ENCODE measurements around the gene ACOT11.

ACOT11 gene

DNA sequence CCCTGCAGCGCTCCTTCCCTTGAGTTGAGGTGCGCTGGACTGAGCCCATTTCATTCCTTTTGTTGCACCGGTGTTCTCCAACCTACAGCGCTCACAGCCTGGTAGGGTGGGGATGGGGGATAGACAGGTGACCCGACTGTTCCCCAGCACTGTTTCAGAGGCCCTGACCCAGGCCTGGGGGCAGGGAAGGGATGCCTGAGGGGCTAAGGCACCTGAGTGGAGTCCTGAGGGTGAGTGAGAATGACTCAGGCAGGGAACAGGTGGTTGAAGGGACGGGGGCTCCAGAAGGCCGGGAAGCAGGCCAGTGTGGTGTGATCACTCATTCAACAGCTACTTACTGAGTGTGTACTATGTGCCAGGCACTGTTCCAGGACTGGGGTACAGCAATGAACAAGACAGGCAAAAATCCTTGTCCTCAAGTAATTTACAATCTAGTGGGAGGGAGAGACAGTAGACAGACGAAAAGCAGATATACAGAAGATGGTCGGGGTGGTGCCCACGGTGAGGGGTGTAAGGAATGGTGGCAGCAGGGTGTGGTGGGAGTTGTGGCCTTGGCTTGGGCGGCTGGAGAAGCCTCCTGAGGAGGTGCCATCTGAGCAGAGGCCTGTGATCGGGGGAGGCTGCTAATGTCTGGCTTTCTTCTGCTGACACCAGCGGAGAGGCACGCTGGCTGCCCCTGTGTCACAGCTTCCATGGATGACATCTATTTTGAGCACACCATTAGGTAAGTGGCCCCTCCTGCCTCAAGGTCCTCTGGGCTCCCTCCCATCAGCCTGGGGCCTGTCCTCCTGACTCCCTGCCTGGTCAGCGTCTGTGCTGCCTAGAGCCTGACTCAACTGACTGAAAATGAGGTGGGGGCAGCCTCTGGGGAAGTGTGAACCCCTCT is 37.4 kb downstream of the ACOT11 start:
- DNase-seq (ENCODE audit: low spot score): no peak

DNA sequence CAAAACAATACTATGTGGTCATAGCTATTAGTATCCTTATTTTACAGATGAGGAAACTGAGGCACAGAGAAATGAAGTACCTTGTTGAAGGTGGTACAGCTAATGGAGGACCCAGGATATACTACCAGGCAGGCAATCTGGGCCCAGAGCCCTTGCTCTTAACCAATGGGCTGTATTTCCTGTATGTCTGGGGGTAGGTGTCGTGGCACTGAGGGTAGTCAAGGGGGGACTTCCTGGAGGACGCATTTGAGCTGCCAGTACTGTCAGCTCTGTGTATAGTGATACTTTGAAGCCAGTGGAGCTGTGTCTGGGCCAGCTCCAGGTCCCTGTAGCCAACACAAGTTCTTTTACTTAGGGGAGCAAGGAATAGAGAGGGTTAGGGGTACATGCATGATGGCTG is 40.3 kb downstream of the ACOT11 start:
- DNase-seq (ENCODE audit: low spot score): no peak

DNA sequence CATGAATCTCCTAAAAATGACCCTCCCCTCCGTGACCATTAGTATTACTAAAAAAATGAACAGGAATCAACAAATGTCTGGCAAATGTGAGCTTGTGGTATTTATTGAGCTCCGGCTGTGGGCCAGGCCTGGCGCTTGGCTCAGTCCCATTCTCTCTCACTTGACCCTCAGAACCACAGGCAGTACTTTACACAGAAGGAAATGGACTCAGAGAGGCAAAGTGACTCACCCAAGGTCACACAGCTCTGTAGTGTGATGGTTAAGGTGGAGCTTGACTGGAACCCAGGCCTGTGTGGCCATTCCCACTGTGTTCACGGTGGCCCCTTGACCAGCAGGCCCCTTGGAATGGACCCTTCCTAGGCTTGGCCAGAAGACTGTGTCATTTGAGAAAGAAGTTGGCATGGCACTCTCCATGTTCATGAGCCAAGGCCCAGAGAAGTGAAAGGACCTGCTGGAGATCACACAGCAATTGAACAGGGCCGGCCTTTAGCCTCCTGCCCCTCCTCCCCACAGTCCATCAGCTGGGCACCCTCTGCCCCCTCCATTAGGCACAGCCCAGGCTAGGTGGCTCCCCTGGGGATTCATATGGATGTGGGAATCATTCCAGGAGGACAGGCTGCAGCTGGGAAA is 43.2 kb downstream of the ACOT11 start:
- DNase-seq (ENCODE audit: low spot score): no peak

DNA sequence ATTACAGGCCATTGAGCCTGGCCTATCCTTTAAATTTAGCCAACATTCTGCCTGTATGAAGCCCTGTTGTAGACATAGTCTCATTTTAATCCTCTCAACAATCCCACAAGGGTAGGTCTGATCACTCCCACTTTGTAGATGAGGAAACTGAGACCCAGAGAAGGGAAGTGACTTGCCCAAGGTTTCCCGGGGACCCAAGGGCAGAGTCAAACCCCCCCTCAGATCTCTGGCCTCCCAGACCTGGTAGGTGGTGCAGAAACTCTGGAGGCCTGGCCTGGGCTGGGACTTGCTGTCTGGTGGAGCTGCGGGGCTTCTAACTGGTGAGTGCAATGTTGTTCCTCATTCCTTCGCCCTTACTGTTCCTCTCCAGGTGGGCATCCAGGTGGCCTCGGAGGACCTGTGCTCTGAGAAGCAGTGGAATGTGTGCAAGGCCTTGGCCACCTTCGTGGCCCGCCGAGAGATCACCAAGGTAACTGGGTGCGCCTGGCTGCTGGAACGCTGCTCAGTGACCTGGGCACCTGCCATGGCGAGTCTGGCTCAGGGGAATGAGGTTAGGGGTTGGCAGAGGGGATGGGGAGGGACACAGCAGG is 45.6 kb downstream of the ACOT11 start:
- DNase-seq (ENCODE audit: low spot score): no peak

DNA sequence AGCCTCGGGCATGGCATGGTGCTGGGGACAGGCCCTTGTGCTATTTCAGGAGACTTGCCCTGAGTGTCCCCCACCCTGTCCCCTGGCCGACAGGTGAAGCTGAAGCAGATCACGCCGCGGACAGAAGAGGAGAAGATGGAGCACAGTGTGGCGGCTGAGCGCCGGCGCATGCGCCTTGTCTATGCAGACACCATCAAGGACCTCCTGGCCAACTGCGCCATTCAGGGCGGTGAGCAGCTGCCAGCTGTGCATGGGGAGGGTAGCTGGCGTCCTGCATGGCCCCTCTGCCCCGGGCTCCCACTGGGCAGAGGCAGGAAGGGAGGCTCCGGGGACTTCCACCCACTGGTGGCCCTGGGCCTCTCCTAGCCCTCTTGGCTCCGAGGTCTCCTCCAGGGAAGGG is 46.4 kb downstream of the ACOT11 start:
- no peak for DNase-seq (ENCODE audit: low spot score)

DNA sequence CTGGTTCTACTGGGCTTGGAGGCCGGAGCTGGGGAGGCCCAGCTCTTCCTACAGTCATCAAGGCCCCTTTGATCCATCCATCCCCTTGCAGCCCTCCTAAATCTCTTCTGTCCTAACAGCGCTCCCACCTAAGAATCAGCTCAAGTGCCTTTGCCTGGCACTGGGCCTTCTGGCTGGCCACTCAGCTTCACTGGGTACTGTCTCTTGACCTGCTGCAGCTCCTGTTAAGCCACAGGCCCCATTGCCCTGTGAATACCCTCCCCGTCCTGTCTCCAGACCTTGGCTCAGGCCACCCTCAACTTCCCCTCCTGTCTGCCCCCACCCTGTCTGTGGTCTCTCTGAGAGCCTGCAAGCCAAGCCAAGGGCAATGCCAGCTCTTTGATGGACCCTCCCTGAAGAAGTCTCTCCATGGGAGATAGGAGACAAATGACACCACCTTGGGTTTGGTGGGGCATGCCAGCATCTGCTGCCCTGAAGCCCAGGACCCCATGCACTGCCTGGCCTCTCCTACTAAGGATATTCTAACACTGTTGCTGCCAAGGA is 48.0 kb downstream of the ACOT11 start:
- no peak for DNase-seq (ENCODE audit: low spot score)

DNA sequence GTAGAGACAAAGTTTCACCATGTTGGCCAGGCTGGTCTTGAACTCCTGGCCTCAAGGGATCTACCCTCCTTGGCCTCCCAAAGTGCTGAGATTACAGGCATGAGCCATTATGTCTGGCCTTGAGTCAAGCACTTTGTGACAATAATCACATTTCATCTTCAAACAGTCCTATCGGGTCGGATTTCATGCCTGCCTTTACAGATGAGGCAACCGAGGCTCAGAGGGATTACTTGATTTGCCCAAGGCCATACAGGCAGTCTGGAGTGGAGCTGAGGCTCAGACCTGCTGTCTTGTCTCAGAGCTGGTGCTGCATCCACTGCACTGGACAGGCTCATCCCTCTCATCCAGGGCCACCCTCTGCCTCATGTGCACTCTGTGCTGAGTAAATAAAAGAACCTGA is 48.7 kb downstream of the ACOT11 start:
- DNase-seq (ENCODE audit: low spot score): no peak

DNA sequence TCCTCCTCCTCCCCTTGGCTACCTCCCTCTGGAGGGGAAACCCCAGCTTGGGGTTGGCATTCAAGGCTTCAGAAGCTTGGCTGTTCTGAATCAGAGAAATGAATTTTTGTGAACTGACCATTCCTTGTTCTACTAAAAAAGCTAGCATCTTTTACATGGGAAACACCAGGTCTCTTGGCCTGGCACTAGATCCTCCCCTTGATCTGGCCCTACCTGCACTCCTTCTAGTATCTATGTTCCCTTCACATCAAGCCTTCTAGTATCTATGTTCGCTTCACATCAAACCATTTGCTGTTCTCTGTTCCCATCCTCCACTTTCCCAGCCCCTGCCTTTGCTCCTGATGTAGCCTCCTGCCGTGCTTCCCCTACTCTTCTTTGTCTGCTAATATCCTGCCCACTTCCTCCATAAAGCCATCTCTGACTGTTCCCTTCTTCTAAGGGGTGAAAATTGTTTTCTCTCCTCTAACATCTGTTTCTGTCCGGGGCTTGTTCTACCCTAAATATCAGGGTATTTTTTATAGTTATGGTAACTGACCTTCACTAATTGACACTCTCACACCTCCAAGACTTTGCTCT is 49.5 kb downstream of the ACOT11 start:
- DNase-seq (ENCODE audit: low spot score): no peak

DNA sequence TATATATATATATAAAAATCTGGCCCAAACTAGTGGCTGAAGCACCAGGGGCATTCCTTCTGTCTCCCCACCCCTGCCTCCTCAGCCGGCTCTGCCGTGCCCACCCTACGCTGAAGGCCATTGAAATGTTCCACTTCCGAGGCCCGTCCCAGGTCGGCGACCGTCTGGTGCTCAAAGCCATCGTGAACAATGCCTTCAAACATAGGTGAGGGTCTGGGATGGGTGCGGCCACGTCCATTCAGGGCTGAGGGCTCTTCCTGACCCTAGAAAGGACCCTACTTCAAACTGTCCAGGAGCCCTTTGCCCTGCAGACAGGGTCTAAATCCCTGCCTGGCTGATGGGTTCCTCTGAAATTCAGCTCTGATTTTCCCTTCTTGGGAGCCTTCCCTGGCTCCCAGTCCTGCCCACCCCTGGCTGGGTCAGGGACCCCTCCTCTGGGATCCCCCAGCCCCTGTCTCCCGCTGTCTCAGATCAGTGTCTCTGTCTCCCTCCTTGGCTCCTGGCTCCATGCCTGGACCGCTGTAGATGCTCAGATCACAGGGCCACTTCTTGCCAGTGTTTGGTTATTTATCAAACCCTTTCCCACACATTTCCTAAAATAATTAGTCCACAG is 51.3 kb downstream of the ACOT11 start:
- DNase-seq (ENCODE audit: low spot score): no peak

DNA sequence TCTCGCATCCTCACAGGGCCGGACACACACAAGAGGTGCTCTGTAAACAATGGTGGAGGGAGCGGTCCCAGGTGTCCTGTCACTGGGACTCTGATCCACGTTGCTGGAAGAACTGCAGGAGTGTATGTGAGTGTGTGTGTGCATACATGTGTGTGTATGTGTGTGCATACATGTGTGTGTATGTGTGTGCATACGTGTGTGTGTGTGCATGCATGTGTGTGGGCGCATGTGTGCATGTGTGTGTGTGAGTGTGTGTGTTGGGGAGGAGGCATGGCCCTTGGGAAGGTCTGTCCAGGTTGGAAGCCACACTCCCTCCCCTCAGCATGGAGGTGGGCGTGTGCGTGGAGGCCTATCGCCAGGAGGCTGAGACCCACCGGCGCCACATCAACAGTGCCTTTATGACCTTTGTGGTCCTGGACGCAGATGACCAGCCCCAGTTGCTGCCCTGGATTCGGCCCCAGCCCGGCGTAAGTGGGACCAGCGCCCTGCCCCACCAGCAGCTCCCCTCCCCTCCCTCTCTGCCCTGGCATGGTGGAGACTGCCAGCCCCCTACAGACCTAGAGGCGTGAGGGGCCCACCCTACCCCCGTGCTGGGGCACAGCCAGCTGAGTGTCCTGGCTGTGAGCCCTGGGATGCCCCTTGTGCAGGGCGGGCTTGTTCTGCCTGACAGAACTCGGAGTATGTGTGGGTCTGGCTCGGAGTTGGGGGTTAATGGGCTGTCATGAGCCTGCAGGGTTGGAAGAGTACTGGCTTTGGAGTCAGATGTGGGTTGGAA is 53.1 kb downstream of the ACOT11 start:
- no peak for DNase-seq (ENCODE audit: low spot score)

DNA sequence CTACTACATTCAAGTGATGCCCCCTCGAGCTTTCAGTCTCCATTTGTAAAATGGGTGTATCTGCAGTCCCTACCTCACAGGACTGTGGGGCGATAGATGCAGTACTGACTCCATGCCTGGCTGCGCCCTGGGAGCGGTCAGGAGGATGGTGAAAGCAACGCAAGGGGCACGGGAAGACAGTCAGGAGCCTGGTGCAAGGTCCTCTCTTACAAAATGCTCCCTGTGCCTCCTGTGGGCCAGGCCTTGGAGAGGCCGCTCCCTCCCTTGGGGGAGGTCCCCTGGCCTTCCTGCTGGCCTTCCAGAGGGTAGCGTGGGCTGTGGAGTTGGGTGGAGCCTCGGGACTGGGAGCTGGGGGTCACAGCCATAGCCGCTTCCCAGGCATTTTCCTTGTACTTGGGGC is 53.7 kb downstream of the ACOT11 start:
- no peak for DNase-seq (ENCODE audit: low spot score)

DNA sequence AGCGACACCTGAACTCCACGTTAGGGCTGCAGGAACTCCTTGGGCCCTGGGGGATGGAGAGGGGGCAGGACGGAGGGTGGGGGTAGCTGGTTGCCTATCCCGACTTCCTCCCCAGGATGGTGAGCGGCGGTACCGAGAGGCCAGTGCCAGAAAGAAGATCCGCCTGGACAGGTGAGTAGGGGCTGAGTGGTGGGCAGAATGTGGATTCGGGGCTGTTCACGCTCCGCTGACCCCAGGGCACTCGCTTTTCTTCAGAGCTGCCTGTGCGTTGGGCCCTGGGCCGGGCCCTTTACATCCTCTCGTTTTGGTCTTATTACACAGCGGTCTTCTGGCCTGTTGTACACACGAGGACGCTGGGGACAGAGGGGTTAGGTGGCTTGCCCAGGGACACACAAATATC is 54.5 kb downstream of the ACOT11 start:
- DNase-seq (ENCODE audit: low spot score): no peak

DNA sequence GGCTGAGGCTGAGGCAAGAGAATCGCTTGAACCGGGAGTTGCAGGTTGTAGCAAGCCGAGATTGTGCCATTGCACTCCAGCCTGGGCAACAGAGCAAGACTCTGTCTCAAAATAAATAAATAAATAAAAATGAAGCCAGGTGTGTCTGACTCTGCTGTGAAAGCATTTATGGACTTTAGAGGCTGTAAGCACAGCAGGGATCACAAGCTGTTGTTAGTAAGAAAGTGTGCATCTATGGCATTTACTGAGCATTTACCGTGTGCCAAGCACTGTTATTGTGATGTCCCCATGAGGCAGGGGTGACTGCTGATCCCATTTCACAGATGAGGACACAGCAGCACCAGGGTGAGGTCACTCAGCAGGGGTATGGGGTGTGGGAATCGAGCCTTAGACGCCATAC is 55.2 kb downstream of the ACOT11 start:
- DNase-seq (ENCODE audit: low spot score): no peak

DNA sequence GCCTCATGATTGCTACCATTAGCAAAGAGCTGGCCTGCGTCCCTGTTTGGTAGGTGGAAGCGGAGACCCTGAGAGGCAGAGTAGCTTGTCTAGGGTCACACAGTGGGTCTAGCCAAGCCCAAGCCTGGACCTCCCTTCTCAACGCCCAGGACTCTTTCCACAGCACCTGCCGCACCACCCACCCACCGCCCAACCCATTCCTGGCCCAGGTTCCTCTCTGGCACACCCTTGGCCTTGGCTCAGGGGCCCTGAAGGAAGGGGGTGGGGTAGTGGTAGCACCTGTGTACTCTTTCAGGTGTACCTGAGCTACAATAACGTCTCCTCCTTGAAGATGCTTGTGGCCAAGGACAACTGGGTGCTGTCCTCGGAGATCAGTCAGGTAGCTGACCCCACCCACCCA is 56.0 kb downstream of the ACOT11 start:
- no peak for DNase-seq (ENCODE audit: low spot score)

DNA sequence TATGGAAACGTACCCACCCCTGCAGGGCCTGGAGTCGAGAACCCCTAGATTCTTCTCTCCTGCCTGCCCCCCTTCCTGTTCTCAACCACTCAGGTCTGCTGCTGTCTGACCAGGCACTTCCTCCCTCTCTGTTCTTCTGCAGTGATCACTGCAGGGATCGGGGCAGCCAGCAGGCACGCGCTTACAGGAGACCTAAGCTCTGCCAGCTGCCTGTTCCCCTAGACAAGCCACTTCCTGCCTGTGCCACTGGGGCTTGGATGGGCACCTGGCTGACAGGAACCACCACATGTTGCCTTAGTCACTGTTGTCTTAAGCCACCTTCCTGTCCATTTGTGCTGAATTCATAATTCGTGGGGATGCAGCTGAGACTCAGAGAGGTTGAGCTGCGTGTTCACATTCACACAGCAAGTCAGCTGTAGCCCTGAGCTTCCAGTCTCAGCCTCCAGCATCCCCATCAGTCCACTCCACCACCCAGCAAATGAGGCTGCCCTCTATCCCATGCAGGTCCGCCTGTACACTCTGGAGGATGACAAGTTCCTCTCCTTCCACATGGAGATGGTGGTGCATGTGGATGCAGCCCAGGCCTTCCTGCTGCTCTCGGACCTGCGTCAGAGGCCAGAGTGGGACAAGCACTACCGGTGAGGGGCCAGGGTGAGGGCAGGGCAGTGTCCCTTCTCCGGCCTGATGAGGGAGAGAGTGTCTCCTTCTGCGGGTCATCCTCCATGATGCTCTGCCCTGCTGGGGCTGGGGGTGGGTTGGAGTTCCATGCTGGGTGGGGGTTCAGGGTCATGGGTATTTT is 56.7 kb downstream of the ACOT11 start:
- no peak for DNase-seq (ENCODE audit: low spot score)

DNA sequence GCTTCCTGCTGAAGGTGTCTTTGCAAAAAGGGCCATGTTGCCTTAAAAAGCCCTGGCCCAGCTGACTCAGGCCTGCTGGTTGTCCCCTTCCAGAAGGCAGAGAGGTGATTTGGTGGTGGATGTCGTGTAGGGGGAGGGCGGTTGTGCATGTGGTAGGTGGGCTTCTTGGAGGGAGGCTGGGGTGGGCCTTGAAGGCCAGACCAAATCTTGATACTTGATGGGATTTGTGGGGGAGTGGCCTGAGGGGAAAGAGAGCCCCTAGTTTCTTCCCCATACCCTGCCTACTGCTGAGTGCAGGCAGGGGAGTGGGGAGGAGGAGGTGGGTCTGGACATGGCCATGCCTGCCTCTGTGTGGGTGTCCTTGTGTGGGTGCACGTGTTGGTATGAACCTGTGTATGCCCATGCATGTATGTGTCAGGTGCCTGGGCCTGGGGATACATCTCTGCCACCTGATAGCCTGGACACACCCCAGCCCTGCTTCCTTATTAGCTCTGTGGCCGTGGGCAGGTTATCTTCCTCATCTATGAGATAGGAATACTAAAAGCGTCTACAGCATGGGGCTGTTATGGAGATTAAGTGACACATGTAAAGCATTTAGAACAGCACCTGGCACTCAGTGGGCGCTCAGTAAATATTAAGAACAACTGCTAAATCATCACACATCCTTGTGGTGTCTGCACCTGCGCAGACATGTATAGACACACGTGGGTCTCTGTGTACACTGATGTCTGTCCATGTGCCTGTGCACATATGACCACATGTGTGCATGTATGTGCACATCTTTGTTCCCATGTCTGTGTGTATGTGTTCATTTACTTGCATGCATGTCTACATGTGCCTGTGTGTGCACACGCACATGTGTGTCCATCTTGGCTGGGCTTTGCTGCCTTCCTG is 58.3 kb downstream of the ACOT11 start:
- DNase-seq (ENCODE audit: low spot score): no peak

DNA sequence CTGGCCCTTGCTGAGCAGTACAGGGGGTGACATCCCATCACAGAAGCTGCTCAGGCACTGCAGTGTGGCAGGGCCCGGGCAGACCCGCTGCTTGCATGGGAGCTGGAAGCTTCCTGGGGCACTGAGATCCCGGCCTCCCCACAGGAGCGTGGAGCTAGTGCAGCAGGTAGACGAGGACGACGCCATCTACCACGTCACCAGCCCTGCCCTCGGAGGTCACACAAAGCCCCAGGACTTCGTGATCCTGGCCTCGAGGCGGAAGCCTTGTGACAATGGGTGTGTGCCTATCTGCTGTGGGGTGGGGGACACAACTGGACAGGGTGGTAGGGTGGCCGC is 58.9 kb downstream of the ACOT11 start:
- no peak for DNase-seq (ENCODE audit: low spot score)

DNA sequence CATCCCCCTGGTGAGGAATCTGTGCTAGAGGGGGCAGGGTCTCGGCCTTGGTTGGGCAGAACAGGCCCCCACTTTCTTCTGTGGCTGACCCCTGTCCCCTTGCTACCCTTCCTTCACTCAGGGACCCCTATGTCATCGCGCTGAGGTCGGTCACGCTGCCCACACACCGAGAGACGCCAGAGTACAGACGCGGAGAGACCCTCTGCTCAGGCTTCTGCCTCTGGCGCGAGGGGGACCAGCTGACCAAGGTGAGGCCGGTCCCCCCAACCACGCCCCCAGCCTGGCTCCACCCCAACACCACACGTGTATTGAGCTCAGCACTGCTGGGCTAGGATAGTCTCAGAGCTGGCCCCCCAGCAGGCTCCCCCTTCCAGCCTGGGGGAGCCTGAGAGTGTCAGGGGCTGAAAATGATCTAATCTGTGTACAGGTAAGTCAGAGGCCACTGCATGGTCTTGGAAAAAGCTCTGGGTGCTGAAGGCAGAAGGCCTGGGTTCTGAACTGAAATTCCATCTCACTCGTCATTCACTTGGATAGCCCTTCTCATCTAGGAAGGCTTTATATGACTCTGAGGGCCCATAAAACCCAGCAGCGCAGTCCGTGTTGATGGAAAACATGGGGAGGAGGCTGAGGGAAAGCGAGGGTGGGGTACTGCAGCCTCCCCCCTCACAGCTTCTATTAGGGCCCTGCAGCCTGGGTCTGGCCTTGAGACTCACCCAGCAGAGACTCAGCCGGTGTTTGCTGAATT is 60.0 kb downstream of the ACOT11 start:
- DNase-seq (ENCODE audit: low spot score): no peak
